GM23248 (cell line): ENCODE data around the gene ADAMTS18.

Source experiments
- EZH2 ChIP-seq: fragments of 200-600 bp; sonication (generic); IDR thresholded peaks from 2 replicates; pipeline ENCODE4 v1.6.1; 2018; ENCODE audit warnings: antibody characterized with exemption, mild to moderate bottlenecking; ENCODE audit not compliant: insufficient read depth, poor library complexity, severe bottlenecking
- EZH2phosphoT487 ChIP-seq: fragments of 200-600 bp; sonication (generic); IDR thresholded peaks from 2 replicates; pipeline ENCODE4 v1.6.1; 2018; ENCODE audit warnings: antibody characterized with exemption, moderate library complexity, mild to moderate bottlenecking, low read depth; ENCODE audit not compliant: insufficient read depth

DNA sequence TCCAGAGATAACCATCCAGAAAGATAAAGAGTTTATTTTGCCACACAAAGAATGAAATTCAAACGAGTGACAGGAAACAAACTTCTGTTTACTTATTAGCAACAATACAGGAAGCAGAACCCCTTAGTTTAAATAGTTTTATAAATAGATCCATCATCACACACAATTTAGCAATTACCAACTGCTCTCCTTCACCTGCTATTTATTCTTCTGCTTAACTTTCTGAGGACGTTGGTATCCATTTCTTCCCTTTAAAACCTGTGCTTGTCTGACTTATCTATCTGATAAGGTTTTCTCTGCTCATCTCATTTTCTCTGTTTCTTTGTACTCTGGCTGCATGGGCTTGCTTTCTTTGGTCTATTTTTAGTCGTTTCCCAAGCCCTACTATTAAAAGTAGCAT, 4.3 kb upstream of the ADAMTS18 start:
- TF ChIP-seq EZH2 (no peak), EZH2phosphoT487 (no peak)
